HEK293T (cell line): ENCODE data around the gene CD320.

Source experiments
- BHLHE40 ChIP-seq: fragments of 450-650 bp; IDR thresholded peaks from 2 replicates; pipeline ENCODE4 v1.6.1; 2016; ENCODE audit warnings: mild to moderate bottlenecking, moderate library complexity, borderline replicate concordance
- FOXA1 ChIP-seq: fragments of 450-650 bp; IDR thresholded peaks from 2 replicates; pipeline ENCODE4 v1.6.1; 2016; ENCODE audit warnings: mild to moderate bottlenecking
- FOXM1 ChIP-seq: fragments of 450-650 bp; IDR thresholded peaks from 2 replicates; pipeline ENCODE4 v1.6.1; 2017; ENCODE audit warnings: mild to moderate bottlenecking, borderline replicate concordance
- SP1 ChIP-seq: fragments of 450-650 bp; IDR thresholded peaks from 2 replicates; pipeline ENCODE4 v1.6.1; 2017
- SUZ12 ChIP-seq: fragments of 450-650 bp; IDR thresholded peaks from 2 replicates; pipeline ENCODE4 v1.6.1; 2016; ENCODE audit warnings: mild to moderate bottlenecking
- TF ChIP-seq, protein P1 (sequence below): fragments of 450-650 bp; IDR thresholded peaks from 2 replicates; pipeline ENCODE4 v1.6.1; 2016

DNA sequence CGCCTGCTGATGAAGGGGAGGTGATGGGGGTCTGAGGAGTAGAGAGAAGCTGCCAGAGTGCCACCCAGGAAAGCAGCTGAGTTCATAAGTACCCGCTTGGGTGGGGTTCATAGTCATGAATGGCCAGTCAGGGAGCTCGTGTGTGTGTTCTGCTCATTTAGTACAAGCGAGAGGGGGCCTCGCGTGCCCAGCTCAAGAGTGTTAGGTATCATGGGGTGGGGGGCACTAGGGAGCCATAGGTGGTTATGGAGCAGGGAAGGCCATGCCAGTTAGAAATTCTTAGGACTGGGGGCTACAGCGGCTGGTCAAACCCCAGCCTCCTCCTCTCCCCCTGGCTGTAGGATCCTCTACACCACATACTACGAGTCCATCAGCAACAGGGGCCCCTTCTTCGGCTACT, 46.8 kb downstream of the CD320 start:
- no peak for TF ChIP-seq FOXM1
- no peak for TF ChIP-seq SP1
- TF ChIP-seq, protein P1, sequence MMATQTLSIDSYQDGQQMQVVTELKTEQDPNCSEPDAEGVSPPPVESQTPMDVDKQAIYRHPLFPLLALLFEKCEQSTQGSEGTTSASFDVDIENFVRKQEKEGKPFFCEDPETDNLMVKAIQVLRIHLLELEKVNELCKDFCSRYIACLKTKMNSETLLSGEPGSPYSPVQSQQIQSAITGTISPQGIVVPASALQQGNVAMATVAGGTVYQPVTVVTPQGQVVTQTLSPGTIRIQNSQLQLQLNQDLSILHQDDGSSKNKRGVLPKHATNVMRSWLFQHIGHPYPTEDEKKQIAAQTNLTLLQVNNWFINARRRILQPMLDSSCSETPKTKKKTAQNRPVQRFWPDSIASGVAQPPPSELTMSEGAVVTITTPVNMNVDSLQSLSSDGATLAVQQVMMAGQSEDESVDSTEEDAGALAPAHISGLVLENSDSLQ = no peak
- TF ChIP-seq SUZ12 = no peak
- no peak for TF ChIP-seq FOXA1
- TF ChIP-seq BHLHE40 = no peak
